ENCODE data around the gene RCAN2. TPM values are rescaled to one million over a fixed set of nuclear protein-coding genes. Genes with fewer than 3 reads are reported as not detected.

RCAN2 gene
- total and polyA plus RNA-seq, 2 experiments from 2014 or later = 6.0 to 9.3 TPM

- Histone ChIP-seq H3F3A (replicated peaks; ENCODE audit: low read depth) (no peaks in the 10 kb centered on the region), H3K4me1 (ENCODE audit: insufficient read depth) (peaks cover 27% of the 10 kb centered on the region), H4K20me1 (replicated peaks; ENCODE audit: insufficient read depth) (no peaks in the 10 kb centered on the region), H2AFZ (peak overlapping the region; percentile 19; the same call in 1 of the 2 replicates), H3K9me2 (ENCODE audit: insufficient read depth) (no peaks in the 10 kb centered on the region), H3K27me3 (ENCODE audit: insufficient read depth) (no peaks in the 10 kb centered on the region), H3K36me3 (ENCODE audit: insufficient read depth) (no peaks in the 10 kb centered on the region), H3K4me2 (no peak overlapping the region), H3K4me3 (no peak overlapping the region), H3K27ac (ENCODE audit: low read depth) (no peak overlapping the region), H3K79me2 (replicated peaks; ENCODE audit: insufficient read depth) (no peaks in the 10 kb centered on the region)
- Mint-ChIP-seq H3K4me1 (peaks cover 22% of the 10 kb centered on the region), H3K27ac (no peak overlapping the region), H3K36me3 (ENCODE audit: low read depth) (no peaks in the 10 kb centered on the region), H3K27me3 (ENCODE audit: insufficient read depth, low read depth, poor library complexity) (peaks cover 7% of the 10 kb centered on the region), H3K4me3 (no peak overlapping the region), H3K9me3 (no peaks in the 10 kb centered on the region)
- ATAC-seq (peak; percentile 57), DNase-seq (ENCODE audit: low spot score) (peak; percentile 24)
- TF ChIP-seq EZH2 (IDR thresholded peaks at IDR 0.05; ENCODE audit: low read depth, unreplicated experiment) = no peak
- TF ChIP-seq JUNB (IDR thresholded peaks at IDR 0.05; ENCODE audit: unreplicated experiment) = no peak
- TF ChIP-seq CTCF (conservative IDR thresholded peaks at IDR 0.05; ENCODE audit: low read depth in 2 of 2) = no peak
- TF ChIP-seq REST (IDR thresholded peaks at IDR 0.05; ENCODE audit: unreplicated experiment) = no peak
- TF ChIP-seq, protein P1, sequence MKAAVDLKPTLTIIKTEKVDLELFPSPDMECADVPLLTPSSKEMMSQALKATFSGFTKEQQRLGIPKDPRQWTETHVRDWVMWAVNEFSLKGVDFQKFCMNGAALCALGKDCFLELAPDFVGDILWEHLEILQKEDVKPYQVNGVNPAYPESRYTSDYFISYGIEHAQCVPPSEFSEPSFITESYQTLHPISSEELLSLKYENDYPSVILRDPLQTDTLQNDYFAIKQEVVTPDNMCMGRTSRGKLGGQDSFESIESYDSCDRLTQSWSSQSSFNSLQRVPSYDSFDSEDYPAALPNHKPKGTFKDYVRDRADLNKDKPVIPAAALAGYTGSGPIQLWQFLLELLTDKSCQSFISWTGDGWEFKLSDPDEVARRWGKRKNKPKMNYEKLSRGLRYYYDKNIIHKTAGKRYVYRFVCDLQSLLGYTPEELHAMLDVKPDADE (IDR thresholded peaks at IDR 0.05) = no peak
- TF ChIP-seq POLR2AphosphoS5 (IDR thresholded peaks at IDR 0.05; ENCODE audit: low read depth) = no peak
- no peak for TF ChIP-seq ZNF114 (CRISPR knock-in tag; IDR thresholded peaks at IDR 0.05)
- no peak for TF ChIP-seq NANOG (IDR thresholded peaks at IDR 0.05; ENCODE audit: borderline replicate concordance)
- no peak for TF ChIP-seq CREB1 (CRISPR knock-in tag; IDR thresholded peaks at IDR 0.05; ENCODE audit: low read depth)
- TF ChIP-seq, protein P2, sequence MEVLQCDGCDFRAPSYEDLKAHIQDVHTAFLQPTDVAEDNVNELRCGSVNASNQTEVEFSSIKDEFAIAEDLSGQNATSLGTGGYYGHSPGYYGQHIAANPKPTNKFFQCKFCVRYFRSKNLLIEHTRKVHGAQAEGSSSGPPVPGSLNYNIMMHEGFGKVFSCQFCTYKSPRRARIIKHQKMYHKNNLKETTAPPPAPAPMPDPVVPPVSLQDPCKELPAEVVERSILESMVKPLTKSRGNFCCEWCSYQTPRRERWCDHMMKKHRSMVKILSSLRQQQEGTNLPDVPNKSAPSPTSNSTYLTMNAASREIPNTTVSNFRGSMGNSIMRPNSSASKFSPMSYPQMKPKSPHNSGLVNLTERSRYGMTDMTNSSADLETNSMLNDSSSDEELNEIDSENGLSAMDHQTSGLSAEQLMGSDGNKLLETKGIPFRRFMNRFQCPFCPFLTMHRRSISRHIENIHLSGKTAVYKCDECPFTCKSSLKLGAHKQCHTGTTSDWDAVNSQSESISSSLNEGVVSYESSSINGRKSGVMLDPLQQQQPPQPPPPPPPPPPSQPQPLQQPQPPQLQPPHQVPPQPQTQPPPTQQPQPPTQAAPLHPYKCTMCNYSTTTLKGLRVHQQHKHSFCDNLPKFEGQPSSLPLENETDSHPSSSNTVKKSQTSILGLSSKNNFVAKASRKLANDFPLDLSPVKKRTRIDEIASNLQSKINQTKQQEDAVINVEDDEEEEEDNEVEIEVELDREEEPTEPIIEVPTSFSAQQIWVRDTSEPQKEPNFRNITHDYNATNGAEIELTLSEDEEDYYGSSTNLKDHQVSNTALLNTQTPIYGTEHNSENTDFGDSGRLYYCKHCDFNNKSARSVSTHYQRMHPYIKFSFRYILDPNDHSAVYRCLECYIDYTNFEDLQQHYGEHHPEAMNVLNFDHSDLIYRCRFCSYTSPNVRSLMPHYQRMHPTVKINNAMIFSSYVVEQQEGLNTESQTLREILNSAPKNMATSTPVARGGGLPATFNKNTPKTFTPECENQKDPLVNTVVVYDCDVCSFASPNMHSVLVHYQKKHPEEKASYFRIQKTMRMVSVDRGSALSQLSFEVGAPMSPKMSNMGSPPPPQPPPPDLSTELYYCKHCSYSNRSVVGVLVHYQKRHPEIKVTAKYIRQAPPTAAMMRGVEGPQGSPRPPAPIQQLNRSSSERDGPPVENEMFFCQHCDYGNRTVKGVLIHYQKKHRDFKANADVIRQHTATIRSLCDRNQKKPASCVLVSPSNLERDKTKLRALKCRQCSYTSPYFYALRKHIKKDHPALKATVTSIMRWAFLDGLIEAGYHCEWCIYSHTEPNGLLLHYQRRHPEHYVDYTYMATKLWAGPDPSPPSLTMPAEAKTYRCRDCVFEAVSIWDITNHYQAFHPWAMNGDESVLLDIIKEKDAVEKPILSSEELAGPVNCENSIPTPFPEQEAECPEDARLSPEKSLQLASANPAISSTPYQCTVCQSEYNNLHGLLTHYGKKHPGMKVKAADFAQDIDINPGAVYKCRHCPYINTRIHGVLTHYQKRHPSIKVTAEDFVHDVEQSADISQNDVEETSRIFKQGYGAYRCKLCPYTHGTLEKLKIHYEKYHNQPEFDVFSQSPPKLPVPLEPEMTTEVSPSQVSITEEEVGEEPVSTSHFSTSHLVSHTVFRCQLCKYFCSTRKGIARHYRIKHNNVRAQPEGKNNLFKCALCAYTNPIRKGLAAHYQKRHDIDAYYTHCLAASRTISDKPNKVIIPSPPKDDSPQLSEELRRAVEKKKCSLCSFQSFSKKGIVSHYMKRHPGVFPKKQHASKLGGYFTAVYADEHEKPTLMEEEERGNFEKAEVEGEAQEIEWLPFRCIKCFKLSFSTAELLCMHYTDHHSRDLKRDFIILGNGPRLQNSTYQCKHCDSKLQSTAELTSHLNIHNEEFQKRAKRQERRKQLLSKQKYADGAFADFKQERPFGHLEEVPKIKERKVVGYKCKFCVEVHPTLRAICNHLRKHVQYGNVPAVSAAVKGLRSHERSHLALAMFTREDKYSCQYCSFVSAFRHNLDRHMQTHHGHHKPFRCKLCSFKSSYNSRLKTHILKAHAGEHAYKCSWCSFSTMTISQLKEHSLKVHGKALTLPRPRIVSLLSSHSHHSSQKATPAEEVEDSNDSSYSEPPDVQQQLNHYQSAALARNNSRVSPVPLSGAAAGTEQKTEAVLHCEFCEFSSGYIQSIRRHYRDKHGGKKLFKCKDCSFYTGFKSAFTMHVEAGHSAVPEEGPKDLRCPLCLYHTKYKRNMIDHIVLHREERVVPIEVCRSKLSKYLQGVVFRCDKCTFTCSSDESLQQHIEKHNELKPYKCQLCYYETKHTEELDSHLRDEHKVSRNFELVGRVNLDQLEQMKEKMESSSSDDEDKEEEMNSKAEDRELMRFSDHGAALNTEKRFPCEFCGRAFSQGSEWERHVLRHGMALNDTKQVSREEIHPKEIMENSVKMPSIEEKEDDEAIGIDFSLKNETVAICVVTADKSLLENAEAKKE (CRISPR knock-in tag; IDR thresholded peaks at IDR 0.05) = no peak
- no peak for TF ChIP-seq STAT1 (IDR thresholded peaks at IDR 0.05; ENCODE audit: unreplicated experiment)
Observed at GRCh38 chr6:46526607-46527006, 35.4 kb upstream of the RCAN2 start.
